H1 (cell line): ENCODE measurements around the gene TM9SF3.

Experiments
- ASH2L ChIP-seq: fragments of 200-600, 300-600 bp; sonication (generic); IDR thresholded peaks from one replicate; pipeline ENCODE4 v1.7.1; 2017; ENCODE audit warnings: low read length
- ATF2 ChIP-seq: IDR thresholded peaks from 2 replicates; pipeline ENCODE4 v1.6.1; 2012; ENCODE audit warnings: low read length, inconsistent platforms
- EP300 ChIP-seq, 2 experiments: IDR thresholded peaks; 1 replicate in 1 of 2; 2 replicates in 1 of 2; pipeline ENCODE4 v1.6.1; 2011 to 2012; ENCODE audit warnings: low read depth in 2 of 2, low read length in 2 of 2, mild to moderate bottlenecking in 2 of 2, borderline replicate concordance in 1 of 2, inconsistent platforms in 1 of 2, moderate library complexity in 1 of 2
- EZH2 ChIP-seq: fragments of 200-600 bp; sonication (generic); IDR thresholded peaks from 2 replicates; pipeline ENCODE4 v1.7.1; 2012; ENCODE audit warnings: low read depth, mild to moderate bottlenecking, moderate library complexity, low read length, inconsistent platforms; ENCODE audit not compliant: severe bottlenecking
- POLR2A ChIP-seq, 2 experiments: IDR thresholded peaks; 1 replicate in 1 of 2; 2 replicates in 1 of 2; pipeline ENCODE4 v1.6.1; 2011; ENCODE audit warnings: low read depth in 2 of 2, low read length in 2 of 2, mild to moderate bottlenecking in 2 of 2; ENCODE audit errors: control extremely low read depth in 1 of 2
- POLR2AphosphoS5 ChIP-seq: IDR thresholded peaks from 2 replicates; pipeline ENCODE4 v1.6.1; 2011; ENCODE audit warnings: low read depth, low read length
- POU5F1 ChIP-seq: IDR thresholded peaks from 2 replicates; pipeline ENCODE4 v1.6.1; 2011; ENCODE audit warnings: low read depth, mild to moderate bottlenecking, low read length, moderate library complexity
- SIN3A ChIP-seq, 2 experiments: IDR thresholded peaks in 1 of 2; conservative IDR thresholded peaks in 1 of 2; 2 replicates each; pipeline ENCODE4 v1.6.1; 2011 to 2012; ENCODE audit warnings: low read length in 2 of 2, improper control_type of control experiment in 1 of 2, low read depth in 1 of 2, mild to moderate bottlenecking in 1 of 2
- TCF12 ChIP-seq: IDR thresholded peaks from 2 replicates; pipeline ENCODE4 v1.6.1; 2011; ENCODE audit warnings: low read depth, mild to moderate bottlenecking, low read length
- YY1 ChIP-seq: IDR thresholded peaks from 2 replicates; pipeline ENCODE4 v1.6.1; 2011; ENCODE audit warnings: low read depth, mild to moderate bottlenecking, low read length
- TF ChIP-seq, protein P1 (sequence below), 3 experiments: IDR thresholded peaks; 1 replicate in 2 of 3; 2 replicates in 1 of 3; pipeline versions ENCODE4 v1.5.1 to v1.6.1; 2011; ENCODE audit warnings: low read length in 3 of 3, mild to moderate bottlenecking in 3 of 3, inconsistent platforms in 2 of 3, low read depth in 1 of 3, moderate library complexity in 1 of 3; ENCODE audit not compliant: insufficient read depth in 1 of 3; ENCODE audit errors: control extremely low read depth in 1 of 3

DNA sequence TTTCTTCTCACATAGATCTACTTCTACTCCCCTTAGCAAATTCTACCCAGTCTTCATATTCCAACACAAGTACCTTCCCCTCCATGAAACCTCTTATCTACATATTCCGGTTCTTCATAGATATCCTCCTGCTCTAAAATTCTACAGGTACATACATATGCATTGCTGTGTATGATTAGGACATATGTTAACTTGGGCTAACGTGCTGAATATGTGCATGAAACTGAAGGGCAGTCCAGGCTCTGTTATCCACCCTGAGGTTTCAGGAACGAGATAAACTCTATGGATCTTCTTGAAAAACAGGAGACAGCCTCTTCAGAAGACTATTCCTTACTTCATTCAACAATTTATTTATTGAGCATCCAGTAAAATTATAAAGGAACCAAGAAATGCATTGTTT lies 31.5 kb downstream of the TM9SF3 start:
- TF ChIP-seq TCF12: no peak
- TF ChIP-seq ASH2L: no peak
- no peak for TF ChIP-seq POU5F1
- TF ChIP-seq, protein P1, sequence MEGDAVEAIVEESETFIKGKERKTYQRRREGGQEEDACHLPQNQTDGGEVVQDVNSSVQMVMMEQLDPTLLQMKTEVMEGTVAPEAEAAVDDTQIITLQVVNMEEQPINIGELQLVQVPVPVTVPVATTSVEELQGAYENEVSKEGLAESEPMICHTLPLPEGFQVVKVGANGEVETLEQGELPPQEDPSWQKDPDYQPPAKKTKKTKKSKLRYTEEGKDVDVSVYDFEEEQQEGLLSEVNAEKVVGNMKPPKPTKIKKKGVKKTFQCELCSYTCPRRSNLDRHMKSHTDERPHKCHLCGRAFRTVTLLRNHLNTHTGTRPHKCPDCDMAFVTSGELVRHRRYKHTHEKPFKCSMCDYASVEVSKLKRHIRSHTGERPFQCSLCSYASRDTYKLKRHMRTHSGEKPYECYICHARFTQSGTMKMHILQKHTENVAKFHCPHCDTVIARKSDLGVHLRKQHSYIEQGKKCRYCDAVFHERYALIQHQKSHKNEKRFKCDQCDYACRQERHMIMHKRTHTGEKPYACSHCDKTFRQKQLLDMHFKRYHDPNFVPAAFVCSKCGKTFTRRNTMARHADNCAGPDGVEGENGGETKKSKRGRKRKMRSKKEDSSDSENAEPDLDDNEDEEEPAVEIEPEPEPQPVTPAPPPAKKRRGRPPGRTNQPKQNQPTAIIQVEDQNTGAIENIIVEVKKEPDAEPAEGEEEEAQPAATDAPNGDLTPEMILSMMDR (IDR thresholded peaks at IDR 0.05; ENCODE audit: control extremely low read depth in 1 of 3, insufficient read depth in 1 of 3, low read depth in 1 of 3, low read length in 3 of 3): no peak
- no peak for TF ChIP-seq POLR2A (IDR thresholded peaks at IDR 0.05; ENCODE audit: control extremely low read depth in 1 of 2, low read depth in 2 of 2, low read length in 2 of 2)
- no peak for TF ChIP-seq EP300 (IDR thresholded peaks at IDR 0.05; ENCODE audit: borderline replicate concordance in 1 of 2, low read depth in 2 of 2, low read length in 2 of 2)
- TF ChIP-seq EZH2: no peak
- TF ChIP-seq POLR2AphosphoS5: no peak
- no peak for TF ChIP-seq YY1
- no peak for TF ChIP-seq SIN3A (conservative IDR thresholded peaks at IDR 0.05 in 1 of 2, IDR thresholded peaks at IDR 0.05 in 1 of 2; ENCODE audit: low read depth in 1 of 2, low read length in 2 of 2)
- no peak for TF ChIP-seq ATF2
